CD4-positive, alpha-beta T cell treated with Interleukin-17A for 4 hours (primary cell): ENCODE data around the gene RMND5A.

ENCODE experiments used
- DNase-seq: peaks from one replicate; pipeline ENCODE4 v3.0.0-alpha.2; 2020; ENCODE audit warnings: mixed read lengths

RMND5A gene

DNA sequence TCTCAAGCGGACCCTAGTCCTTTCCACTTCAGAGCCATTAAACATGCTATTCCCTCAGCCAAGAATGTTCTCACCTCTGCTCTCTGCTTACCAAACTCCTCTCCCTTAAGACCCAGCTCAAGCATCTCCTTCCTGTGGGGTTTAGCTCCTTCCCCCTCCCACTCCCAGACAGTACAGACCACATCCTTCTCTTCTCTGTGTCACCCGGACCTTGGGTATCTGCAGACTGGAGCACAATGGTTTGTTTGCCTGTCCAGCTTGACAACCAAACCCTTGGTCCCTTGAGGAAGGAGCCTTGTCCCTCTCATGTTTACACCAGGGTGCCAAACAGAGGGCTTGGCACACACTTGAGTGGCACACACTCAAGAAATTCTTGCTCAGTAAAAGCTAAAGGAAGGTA is 74.8 kb downstream of the RMND5A start:
- DNase-seq = no peak

DNA sequence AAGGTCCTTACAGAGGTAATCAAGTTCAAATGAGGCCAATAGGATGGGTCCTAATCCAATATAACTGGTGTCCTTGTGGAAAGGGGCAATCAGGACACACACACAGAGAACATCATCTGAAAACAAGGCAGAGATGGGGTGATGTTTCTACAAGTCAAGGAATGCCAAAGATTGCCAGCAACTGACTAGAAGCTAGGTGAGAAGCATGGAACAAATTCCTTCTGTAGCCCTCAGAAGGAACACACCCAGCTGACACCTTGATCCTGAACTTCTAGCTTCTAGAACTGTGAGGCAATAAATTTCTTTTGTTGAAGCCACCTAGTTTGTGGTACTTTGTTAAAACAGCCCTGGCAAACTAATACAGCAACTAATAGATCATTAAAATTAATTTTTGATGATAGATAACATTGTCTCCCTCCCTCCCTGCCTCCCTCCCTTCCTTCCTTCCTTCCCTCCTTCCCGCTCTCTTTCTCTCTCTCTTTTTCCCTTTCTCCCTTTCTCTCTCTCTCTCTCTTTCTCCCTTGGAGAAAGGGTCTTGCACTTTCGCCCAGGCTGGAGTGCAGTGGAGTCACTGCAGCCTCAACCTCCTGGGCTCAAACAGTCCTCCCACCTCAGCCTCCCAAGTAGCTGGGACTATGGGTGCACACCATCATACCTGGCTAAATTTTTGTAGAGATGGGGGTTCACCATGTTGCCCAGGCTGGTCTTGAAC is 80.9 kb downstream of the RMND5A start:
- DNase-seq = no peak

DNA sequence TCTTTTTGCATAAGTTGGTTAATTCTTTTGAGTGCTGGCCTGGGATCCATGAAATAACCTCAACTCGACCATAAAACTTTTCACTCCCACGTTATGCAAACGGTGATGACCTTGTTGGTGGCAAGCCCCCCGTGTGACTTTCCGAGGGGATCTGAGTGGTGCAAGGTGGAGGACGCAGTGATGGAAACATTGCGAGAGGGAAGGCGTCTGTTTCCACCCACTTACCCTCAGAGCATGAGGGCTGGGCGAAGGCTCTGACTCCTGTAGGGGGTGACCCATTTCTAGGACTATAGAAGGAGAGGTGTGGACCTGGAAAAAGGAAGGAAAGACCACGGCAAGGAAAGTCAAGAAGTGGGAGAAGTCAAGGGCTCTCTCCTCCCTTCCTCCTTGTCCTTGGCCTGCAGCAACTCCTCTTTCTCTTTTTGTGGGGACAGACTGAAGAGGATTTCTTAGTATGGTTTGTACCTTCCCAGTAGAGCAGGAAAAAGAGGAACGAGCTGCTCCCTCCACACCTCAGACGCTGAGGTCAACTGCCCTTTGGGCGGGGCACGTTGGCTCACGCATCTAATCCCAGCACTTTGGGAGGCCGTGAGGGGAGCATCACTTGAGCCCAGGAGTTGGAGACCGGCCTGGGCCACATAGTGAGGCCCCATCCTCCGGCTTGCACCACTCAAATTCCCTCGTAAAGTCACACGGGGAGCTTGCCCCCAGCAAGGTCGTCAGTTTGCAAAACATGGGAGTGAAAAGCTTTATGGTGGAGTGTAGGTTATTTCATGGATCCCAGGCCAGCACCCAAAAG is 86.2 kb downstream of the RMND5A start:
- DNase-seq = no peak

DNA sequence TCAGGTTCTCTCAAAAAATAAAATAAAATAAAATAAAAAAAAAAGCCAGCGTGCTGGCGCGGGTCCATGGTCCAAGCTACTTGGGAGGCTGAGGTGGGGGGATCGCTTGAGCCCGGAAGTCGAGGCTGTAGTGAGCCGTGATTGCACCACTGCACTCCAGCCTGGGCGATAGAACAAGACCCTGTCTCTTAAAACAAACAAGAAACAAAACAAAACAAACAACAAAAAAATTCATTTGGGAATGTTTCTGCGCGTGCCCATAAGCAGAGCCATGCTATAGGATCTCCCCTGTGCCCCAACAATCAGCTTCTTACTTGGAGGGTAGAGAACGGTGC is 87.0 kb downstream of the RMND5A start:
- no peak for DNase-seq

DNA sequence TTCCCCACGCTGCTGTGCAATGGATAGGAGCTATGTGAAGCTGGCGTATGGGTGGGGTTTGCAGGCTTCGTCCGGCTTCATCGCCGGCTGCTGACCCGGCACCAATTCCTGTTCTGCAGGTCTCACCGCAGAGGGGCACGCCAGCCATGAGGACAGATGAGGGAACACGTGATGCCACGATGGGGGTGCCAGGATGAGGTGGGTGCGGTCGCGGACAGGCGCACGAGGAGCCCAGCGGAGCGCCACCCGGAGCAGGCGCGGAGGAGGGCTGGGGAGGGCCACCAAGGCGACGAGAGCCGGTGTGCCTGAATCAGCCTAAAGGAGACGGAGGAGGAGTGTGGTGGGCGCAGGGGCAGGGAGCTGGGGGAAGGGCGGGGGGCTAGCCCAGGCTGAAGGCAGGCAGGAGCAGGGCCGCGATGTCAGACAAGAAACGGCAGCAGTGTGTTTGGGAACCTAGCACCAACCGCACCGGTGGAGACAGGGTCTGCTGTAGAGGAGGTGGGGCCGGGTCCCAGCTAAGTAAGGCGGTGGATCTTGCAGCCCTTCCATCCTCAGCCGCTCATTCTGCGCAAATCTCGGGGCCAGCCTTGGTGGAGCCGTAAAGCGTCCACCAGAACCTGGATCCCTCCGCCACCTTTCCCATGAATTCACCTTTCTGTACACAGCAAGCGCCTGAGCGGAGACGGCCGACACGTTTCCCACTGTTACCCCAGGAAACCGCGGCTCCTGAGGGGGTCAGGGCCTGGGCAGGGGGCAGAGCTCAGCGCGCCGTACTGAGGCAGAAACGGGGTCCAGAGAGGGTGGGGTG is 87.6 kb downstream of the RMND5A start:
- peak; percentile 28 for DNase-seq

DNA sequence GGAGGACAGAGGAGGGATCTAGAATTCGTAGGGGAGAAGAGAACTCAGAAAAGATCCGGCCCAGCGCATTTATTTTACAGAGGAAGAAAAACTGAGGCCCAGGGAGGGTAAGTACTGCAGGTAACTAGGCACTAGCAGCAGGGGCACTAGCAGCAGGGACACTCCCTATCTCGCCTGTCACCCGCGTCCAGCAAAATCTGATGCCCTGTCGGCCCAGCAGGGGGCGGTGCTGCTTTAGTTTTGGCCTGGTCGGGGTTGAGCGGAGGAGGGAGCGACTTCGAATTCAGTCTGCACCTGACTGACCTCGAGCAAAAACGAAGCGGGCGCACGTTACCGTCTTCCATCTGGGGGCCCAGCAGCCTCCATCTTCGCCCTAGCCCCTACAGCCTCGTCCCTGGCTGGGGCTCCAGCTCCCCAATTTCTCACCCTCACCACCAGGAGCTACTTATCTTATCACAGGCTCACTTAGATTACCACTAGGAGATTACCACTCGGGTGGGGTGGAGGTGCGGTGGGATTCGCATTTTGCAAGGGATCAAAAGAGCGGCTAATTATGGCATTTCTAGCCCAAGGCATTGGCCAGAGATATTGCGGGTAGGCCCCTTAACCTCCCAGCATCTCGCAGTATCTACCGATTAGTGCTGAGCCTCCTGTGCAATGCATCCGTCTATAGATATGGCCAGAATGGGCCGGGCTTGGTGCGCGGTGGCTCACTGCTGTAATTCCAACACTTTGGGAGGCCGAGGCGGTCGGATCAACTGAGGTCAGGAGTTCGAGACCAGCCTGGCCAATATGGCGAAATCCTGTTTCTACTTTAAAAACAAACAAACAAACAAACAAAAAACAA is 88.4 kb downstream of the RMND5A start:
- DNase-seq = peak; percentile 93

DNA sequence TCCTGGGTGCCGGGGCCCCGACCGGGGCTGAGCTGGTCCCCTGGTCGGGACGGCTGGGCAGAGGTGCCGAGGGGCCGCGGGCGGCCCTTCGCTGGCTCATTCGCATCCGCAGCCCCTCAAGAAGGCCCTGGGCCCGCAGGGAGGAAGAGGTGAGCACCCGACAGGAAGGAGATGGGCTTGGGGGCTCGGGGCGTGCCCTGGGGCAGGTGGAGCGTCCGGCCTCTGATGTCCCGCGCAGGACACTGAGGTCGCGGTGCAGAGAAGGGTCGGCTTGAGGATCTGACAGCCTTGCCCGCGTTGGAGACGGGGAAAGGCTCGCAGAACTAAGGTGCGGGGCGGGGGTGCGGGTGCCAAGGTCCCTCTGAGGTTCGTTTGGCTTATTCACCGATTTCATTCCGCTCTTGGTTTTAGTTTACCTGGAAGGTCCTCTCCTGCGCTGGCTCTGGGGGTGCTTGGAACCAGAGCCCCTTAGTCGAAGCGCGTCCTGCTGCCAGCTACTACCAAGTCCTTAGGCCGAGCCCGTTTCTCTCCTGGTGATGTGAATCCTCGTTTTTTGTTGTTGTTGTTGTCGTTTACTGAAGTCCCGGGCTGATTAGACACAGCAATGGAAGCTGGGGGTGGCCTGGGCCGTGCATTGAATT is 89.5 kb downstream of the RMND5A start:
- peak; percentile 22 for DNase-seq

DNA sequence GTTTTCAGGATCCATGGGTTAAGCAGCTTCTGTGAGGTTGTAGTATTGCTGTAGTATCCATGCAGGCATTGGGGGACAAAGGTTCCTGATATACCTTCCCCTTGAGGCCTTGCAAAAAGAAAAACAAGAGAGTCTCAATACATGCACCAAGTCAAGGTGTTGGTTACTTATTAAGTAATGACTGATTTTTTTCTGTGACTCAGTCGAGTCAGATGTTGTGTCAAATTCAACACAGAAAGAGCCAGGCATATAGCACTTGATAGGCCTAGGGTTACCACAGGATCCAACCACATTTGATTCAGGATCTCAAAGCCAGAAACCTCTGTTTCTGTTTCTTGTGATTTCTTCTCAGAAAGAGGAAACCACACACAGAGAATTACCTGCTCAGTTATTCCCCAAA is 95.5 kb downstream of the RMND5A start:
- DNase-seq = no peak

DNA sequence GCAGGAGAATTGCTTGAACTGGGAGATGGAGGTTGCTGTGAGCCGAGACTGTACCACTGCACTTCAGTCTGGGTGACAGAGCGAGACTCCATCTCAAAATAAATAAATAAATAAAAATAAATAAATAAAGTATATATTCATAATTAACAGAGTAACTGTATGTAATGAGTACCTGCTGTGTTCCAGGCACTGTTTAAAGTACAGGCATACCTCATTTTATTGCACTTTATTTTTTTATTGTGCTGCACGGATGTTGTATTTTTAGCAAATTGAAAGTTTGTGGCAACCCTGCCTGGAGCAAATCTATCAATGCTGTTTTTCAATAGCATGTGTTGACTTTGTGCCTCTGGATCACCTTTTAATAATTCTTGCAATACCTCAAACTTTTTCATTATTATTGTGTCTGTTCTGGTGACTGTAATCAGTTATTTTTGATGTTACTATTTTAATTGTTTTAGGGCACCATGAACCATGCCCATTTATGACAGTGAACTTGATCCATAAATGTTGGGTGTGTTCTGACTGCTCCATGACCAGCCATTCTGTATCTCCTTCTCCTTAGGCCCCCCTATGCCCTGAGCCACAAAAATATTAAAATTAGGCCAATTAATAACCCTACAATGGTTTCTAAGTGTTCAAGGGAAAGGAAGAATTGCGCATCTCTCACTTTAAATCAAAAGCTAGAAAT is 98.2 kb downstream of the RMND5A start:
- DNase-seq = no peak

DNA sequence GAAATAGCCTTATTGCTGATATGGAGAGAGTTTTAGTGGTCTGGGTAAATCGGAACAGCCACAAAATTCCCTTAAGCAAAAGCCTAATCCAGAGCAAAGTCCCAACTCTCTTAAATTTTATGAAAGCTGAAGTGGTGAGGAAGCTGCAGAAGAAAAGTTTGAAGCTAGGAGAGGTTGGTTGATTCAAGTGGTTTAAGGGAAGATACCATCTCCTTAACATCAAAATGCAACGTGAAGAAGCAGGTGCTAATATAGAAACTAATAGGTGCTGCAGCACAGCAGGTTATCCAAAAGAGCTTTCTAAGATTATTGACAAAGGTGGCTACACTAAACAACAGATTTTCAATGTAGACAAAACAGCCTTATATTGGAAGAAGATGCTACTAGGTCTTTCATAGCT is 98.9 kb downstream of the RMND5A start:
- DNase-seq = no peak

DNA sequence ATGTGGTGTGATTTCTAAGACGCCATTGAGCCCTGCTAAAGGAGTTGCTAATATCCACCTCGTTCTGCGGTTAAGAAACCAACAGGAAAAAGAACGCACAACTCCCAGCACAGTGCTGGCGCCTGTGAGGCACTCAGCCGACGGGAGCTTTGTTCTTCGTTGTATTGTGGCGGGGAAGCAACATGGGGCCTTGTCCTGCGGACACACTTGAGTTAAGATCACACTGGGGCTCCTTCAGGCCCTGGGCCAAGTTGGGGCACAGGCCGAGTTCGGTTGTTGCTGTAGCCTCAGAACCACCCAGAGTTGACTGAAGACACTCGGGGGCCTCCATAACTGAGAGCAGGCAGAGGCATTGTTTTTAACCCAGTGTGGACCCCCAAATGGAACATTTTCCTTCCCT is 101.2 kb downstream of the RMND5A start:
- DNase-seq = no peak

DNA sequence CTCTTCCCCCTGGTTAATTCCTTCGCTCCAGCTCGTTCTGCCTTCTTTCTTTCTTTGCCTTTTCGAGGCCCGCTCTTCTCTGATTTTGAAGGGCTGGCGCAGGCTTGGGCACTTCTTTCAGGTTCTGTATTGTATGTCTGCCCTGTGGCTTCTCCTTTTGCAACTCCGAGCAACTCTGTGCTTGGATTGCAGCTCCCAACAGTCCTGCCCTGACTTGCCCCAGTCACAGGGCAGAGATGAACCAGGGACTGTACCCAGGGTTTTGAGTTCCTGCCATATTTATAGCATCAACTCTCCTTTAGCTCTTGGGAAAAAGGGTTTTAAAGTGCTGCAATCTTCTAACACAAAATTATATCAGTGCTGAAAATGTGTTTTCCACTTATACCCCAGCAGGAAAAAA is 101.8 kb downstream of the RMND5A start:
- no peak for DNase-seq

DNA sequence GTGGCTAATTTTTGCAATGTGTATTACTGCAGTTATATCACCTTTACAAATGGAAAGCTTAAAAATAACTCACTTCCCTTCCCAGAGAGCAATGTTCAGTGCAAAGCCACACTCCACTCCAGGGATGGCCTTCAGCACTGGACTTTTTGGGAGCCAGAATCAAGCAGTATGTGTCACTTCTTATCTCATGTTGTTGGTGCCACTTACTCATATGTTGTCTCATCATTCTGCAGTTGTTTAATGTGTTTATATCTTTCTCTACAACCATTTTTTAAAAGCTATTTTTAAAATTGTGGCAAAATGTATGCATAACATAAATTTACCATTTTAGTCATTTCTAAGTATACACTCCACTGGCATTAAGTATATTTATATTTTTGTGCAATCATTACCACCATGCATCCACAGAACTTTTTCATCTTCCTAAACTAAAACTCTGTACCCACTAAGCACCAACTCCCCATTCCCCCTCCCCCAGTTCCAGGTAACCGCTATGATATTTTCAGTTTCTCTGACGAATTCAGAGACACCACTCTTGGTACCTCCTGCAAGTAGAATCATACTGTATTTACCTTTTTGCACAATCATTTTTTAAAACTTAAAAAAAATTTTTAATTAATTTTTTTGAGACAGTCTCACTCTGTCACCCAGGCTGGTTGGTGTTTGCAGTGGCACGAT is 102.7 kb downstream of the RMND5A start:
- no peak for DNase-seq

DNA sequence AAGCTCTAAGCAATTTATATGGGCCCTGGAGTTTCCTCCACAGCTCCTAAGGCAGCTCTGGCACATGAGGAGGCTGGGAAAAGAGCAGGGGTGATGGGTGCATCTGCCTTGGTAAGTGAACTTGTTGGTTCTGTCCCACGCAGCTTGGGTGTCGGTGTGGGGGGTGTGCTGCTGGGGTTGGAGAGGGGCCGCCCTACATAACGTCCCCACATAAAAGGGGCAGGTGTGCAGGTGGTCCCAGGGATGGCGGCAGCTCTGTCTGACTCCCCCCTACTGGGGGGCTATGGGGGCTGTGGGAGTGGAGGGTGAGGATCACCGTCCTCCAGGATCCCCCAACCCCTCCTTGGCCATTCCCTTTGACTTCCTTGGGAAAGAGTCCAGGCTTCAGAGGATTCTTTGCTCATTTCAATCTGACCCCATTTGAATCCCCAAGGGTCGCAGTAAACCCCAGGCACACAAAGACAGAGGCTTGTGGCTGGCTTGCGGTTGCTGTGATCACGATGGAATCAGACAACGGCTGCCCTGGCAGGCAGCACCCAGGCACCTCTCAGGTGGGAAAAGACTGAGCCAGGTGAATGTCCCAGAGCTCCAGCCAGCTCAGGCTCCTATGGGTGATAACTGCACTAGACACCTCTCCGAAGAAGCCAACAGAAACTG is 105.1 kb downstream of the RMND5A start:
- no peak for DNase-seq

DNA sequence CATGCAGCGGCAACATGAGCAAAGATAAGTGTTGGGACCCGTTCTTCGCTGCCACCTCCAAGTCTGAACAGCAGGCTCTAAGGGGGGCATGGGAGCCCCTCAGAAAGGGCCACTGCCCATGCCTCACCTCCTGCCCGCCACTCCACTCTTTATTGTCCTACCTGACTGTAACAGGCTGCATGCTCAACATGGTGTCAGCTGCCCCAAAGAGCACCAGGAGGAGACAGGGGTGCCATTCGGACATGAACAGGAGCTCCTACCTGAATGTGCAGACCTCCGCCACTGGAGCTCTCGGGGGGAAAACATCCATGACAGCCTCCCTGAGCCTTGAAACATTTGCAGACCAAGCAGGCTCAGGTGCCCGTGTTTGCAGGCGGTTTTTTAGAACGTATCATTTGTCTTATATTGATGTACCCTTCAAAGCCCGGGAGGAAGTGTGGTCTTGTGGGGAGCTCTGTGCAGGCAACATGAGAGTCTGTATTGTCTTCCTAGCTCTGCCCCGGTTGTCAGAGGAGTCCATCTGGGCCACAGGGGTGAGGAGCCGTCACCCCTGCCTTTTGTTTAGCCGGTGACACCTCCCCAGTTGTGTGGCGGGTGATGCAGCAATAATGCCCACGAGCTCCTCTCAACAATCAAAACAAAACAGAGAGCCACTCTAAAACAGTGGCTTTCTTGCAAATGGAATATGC is 105.7 kb downstream of the RMND5A start:
- DNase-seq = peak; percentile 29

DNA sequence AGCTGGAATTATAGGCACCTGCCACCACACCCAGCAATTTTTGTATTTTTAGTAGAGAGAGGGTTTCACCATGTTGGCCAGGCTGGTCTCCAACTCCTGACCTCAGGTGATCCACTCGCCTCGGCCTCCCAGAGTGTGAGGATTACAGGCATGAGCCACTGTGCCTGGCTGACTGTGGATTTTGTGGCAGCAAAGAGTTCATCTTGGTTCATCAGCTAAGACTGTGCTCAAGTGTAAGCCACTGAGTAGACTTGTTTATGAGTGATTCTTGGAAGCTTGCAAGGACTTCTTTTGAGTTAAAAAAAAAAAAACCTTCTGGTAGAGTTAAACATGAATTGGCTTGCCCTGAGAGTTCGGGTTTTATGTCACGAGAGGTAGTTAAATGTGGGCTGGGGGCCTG is 106.9 kb downstream of the RMND5A start:
- DNase-seq = no peak
